ENCODE results near the gene QRSL1. TPM values are rescaled to one million over a fixed set of nuclear protein-coding genes. Genes with fewer than 3 reads are reported as not detected.

QRSL1 gene
- 6.2 and 8.2 TPM in 2 replicates for total RNA-seq

GRCh38 chr6:106629103-106629858 is at the start of gene QRSL1, which contains the start of gene RTN4IP1:
Gene QRSL1 (plus strand): TSS chr6:106629578. CDS start chr6:106629682, 104 bp downstream.
Gene RTN4IP1 (minus strand): TSS chr6:106629498. CDS start chr6:106629021, 477 bp downstream.

Other genes starting within 250 kb of the QRSL1 start
- gene RTN4IP1, start 80 bp upstream of the QRSL1 start, total RNA-seq = 2.4 and 2.8 TPM in 2 replicates